Measurements from ENCODE around the gene KLF1. TPM values are rescaled to one million over a fixed set of nuclear protein-coding genes. Genes with fewer than 3 reads are reported as not detected.

KLF1 gene
- total and polyA plus RNA-seq, 2 of the 8 experiments (the other 6 are each of a cell fraction or from before 2014, with no cell fraction given) = 0.84 to 0.91 TPM

DNA sequence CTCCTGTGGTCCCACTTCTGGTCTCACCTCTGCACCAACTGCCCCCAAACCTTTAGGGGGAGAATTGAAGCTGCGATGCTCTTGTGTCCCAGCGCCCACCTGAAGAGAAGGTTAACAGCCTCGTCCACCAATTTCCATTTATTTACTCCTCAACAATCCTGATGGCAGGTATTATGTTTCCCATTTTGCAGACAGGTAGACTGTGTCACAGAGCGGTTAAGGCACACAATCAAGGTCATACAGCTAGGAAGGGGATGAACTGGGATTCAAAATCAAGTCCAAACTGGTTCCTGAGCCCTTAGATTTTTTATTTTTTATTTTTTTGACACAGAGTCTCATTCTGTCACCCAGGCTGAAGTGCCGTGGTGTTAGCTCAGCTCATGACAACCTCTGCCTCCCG, 11.9 kb downstream of the KLF1 start:
- no peak for DNase-seq (ENCODE audit: low read depth in 1 of 2, low spot score in 2 of 2)
- Histone ChIP-seq H3K79me1 (ENCODE audit: low read depth, low read length) (no peaks in the 10 kb centered on the region), H2BK20ac (ENCODE audit: low read length) (no peak overlapping the region), H4K91ac (replicated peaks; ENCODE audit: insufficient read length, low read length) (no peak overlapping the region), H3K4me3 (ENCODE audit: extremely low read depth in 1 of 4, insufficient read depth in 2 of 4, low read depth in 3 of 4, low read length in 4 of 4) (no peak overlapping the region), H4K5ac (ENCODE audit: insufficient read length, low read depth, low read length) (no peak overlapping the region), H3K56ac (replicated peaks; ENCODE audit: insufficient read length, low read depth, low read length) (no peak overlapping the region), H2BK120ac (replicated peaks; ENCODE audit: low read depth, low read length) (no peak overlapping the region), H2BK5ac (ENCODE audit: low read depth, low read length) (no peak overlapping the region), H2BK15ac (ENCODE audit: low read length) (no peak overlapping the region), H3K9me3 (ENCODE audit: insufficient read depth in 2 of 2, low read depth in 1 of 2, low read length in 1 of 2) (peaks cover 0 to 5% of the 10 kb centered on the region in 2 experiments; a peak in 1 of 4 replicates), H3K27me3 (replicated peaks in 1 of 4; ENCODE audit: control insufficient read depth in 3 of 4, extremely low read depth in 1 of 4, insufficient read depth in 3 of 4, low read length in 3 of 4) (no peaks in the 10 kb centered on the region), H3K23me2 (ENCODE audit: low read depth, low read length) (no peaks in the 10 kb centered on the region), H3K14ac (ENCODE audit: insufficient read length) (no peak overlapping the region), H3K18ac (ENCODE audit: extremely low read depth, low read length) (no peak overlapping the region), H3K23ac (ENCODE audit: insufficient read length) (no peak overlapping the region), H3K4ac (replicated peaks; ENCODE audit: insufficient read length, low read depth, low read length) (no peak overlapping the region), H3K36me3 (ENCODE audit: control insufficient read depth in 2 of 4, insufficient read depth in 4 of 4, low read length in 3 of 4) (peaks cover 2 to 29% (median 14%) of the 10 kb centered on the region in 4 experiments), H3K79me2 (ENCODE audit: control insufficient read depth in 1 of 2, insufficient read depth in 2 of 2, low read length in 2 of 2) (no peaks in the 10 kb centered on the region), H2BK12ac (ENCODE audit: low read depth, low read length) (no peak overlapping the region), H3K9ac (replicated peaks in 1 of 4; ENCODE audit: extremely low read depth in 1 of 4, low read depth in 3 of 4, low read length in 3 of 4) (no peak overlapping the region), H2AK5ac (ENCODE audit: low read depth, low read length) (no peak overlapping the region), H2AFZ (ENCODE audit: low read length) (no peak overlapping the region), H3K4me2 (ENCODE audit: insufficient read depth in 1 of 2, low read depth in 2 of 2, low read length in 2 of 2) (no peak overlapping the region), H3K27ac (ENCODE audit: low read depth, low read length) (no peak overlapping the region), H3K4me1 (replicated peaks in 1 of 4; ENCODE audit: control insufficient read depth in 3 of 4, insufficient read depth in 4 of 4, low read length in 3 of 4) (no peaks in the 10 kb centered on the region), H4K8ac (ENCODE audit: extremely low read depth, insufficient read depth, low read length) (no peak overlapping the region), H4K20me1 (replicated peaks in 1 of 2; ENCODE audit: control insufficient read depth in 1 of 2, insufficient read depth in 2 of 2, low read length in 2 of 2) (peaks cover 0 to 2% of the 10 kb centered on the region in 2 experiments)
- FAIRE-seq = no peak
- 96% methylated on average over 6 of the region's 6 CpGs; no CpG with 5 or more reads in 1 of the 2 experiments for WGBS, 2 experiments (ENCODE audit: extremely low coverage in 1 of 2, insufficient coverage in 1 of 2, insufficient read length in 1 of 2, insufficient replicate concordance in 2 of 2, low coverage in 1 of 2, low lambda C conversion rate in 2 of 2, missing lambda C conversion rate in 1 of 2)
- POLR2A ChIA-PET (ENCODE audit: partially characterized antibody) = interaction anchor here (0.6 to 7.1 kb wide), 5 partner anchors 10 to 105 kb away, joined by 3 to 34 read pairs (median 6); no protein-coding TSS in a partner anchor
- CTCF ChIA-PET (ENCODE audit: partially characterized antibody) = interaction anchor here (2.1 kb wide), 1 partner anchor 28 kb away, joined by 8 read pairs; no protein-coding TSS in a partner anchor
- no peak for TF ChIP-seq RFX5 (IDR thresholded peaks at IDR 0.05; ENCODE audit: borderline replicate concordance, low read depth, low read length)

Measured in H1 (cell line).